Right lobe of liver (tissue), 6 donors: ENCODE measurements around the gene SPP2. TPM values are rescaled to one million over a fixed set of nuclear protein-coding genes. Genes with fewer than 3 reads are reported as not detected.

ENCODE experiments used
- ATAC-seq, 4 donors: fragments of 200-7000 bp; cut with Tn5 transposase; one replicate each; pipeline ENCODE4 v1.9.1; 2020; ENCODE audit warnings: mild to moderate bottlenecking in 4 of 4, moderate library complexity in 4 of 4
- DNase-seq, 3 donors: peaks; one replicate each; pipeline ENCODE4 v3.0.0-alpha.2; 2020
- H3K27ac ChIP-seq, 3 donors: fragments of 200-600 bp; one replicate each; pipeline ENCODE4 v1.8.0; 2022
- H3K27me3 ChIP-seq, 2 donors: fragments of 200-600 bp; one replicate each; pipeline ENCODE4 v1.8.0; 2022
- H3K36me3 ChIP-seq, 4 donors: fragments of 200-600 bp; sonication (generic) in 1 of 4; one replicate each; pipeline versions ENCODE4 v1.5.1 to v1.8.0; 2017 to 2022; ENCODE audit warnings: control low read depth in 1 of 4
- H3K4me1 ChIP-seq, 4 donors: fragments of 200-600 bp; sonication (generic) in 1 of 4; one replicate each; pipeline versions ENCODE4 v1.5.1 to v1.8.0; 2017 to 2022; ENCODE audit warnings: control low read depth in 1 of 4
- H3K4me3 ChIP-seq, 3 donors: fragments of 200-600 bp; one replicate each; pipeline ENCODE4 v1.8.0; 2022
- H3K9me3 ChIP-seq, 4 donors: fragments of 200-600 bp; sonication (generic) in 1 of 4; one replicate each; pipeline versions ENCODE4 v1.5.1 to v1.8.0; 2017 to 2022; ENCODE audit warnings: control low read depth in 1 of 4
- POLR2A ChIP-seq: fragments of 450-650 bp; IDR thresholded peaks from one replicate; pipeline ENCODE4 v1.6.1; 2017; ENCODE audit warnings: antibody characterized with exemption, mild to moderate bottlenecking
- WGBS: methylation state at CpG from one replicate; pipeline ENCODE4 v1.1.6; 2018; ENCODE audit warnings: low coverage, low lambda C conversion rate; ENCODE audit not compliant: insufficient coverage; ENCODE audit errors: missing lambda C conversion rate; 5-methylcytosine and 5-hydroxymethylcytosine counted together
- intact Hi-C, 2 donors: fragments of 100-400 bp; cut with DNase I; formaldehyde crosslinking; loops; one replicate each; pipeline versions ENCODE4 v1.11.2 to v1.14.1; 2022
- total RNA-seq, 6 experiments: library from RNA; depleted of rRNA in 2 of 6; stranded (reverse); fragments of >200 nt in 2 of 6; fragmentation: NEBNext Ultra II Directional in 3 of 6; extraction: Animal tissue kit (Norgen Biotek cat#: 25700) in 3 of 6; gene quantifications; one replicate each; pipeline versions ENCODE4 v1.1.0 to v1.2.4, GENCODE V29; 2016 to 2023
- TF ChIP-seq, protein P1 (sequence below), 4 donors: fragments of 200-600 bp in 3 of 4; fragments of 450-650 bp in 1 of 4; IDR thresholded peaks; one replicate each; pipeline versions ENCODE4 v1.5.1 to v1.8.0; 2016 to 2022; ENCODE audit warnings: antibody characterized with exemption in 4 of 4, mild to moderate bottlenecking in 2 of 4
- donor health status: DM: no; HTN: yes; CAD: no.
- donor health status: DM: no; HTN: no; CAD: no.
- donor health status: DM: no; HTN: no; CAD: no.
- donor health status: DM: no; HTN: yes; CAD: no.
- donor health status: DM: no; HTN: yes; CAD: no.

The SPP2 gene
- total RNA-seq, 6 experiments from 2014 or later, result 31.9 to 177 (median 70.2) TPM

DNA sequence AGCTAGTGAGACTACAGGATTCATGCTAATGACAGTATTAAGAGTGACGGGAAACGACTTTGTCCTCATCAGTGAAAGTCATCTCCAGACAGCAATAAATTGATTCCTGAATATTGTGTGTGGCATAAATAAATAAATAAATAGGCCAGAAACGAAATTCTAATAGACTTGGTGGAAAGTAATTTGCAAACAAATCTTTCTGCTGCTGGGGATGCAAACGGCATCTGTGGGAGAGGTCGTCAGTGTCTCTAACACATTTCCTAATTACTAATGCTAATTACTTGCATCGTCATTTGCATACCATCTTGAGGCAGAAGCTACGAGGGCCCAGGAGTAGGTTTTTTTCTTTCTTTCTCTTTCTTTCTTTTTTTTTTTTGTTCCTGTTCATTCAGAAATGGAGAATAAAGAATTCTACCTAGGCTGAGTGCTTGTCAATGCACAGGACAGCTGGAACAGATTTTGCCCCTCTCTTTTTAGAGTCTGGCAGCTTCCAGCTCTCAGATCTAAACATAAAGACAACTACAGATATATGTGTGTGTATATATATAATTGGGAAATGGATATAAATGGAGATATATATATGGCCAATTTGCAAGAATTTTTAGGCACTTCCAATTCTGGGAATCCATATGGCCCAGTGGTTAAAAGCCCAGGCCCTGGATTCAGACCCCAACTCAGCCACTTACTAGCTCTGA is 75.1 kb downstream of the SPP2 start:
- 84% methylated on average over 7 of the region's 7 CpGs for WGBS
- Histone ChIP-seq H3K4me1 (peaks cover 0 to 8% (median 2%) of the 10 kb centered on the region in 4 donors), H3K36me3 (no peaks in the 10 kb centered on the region), H3K27ac (no peak overlapping the region), H3K4me3 (no peak overlapping the region), H3K9me3 (no peaks in the 10 kb centered on the region), H3K27me3 (no peaks in the 10 kb centered on the region)
- no peak for ATAC-seq
- DNase-seq, result no peak
- intact Hi-C loops, result no loop called here
- TF ChIP-seq, protein P1, sequence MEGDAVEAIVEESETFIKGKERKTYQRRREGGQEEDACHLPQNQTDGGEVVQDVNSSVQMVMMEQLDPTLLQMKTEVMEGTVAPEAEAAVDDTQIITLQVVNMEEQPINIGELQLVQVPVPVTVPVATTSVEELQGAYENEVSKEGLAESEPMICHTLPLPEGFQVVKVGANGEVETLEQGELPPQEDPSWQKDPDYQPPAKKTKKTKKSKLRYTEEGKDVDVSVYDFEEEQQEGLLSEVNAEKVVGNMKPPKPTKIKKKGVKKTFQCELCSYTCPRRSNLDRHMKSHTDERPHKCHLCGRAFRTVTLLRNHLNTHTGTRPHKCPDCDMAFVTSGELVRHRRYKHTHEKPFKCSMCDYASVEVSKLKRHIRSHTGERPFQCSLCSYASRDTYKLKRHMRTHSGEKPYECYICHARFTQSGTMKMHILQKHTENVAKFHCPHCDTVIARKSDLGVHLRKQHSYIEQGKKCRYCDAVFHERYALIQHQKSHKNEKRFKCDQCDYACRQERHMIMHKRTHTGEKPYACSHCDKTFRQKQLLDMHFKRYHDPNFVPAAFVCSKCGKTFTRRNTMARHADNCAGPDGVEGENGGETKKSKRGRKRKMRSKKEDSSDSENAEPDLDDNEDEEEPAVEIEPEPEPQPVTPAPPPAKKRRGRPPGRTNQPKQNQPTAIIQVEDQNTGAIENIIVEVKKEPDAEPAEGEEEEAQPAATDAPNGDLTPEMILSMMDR (IDR thresholded peaks at IDR 0.05), result no peak
- TF ChIP-seq POLR2A, result no peak

DNA sequence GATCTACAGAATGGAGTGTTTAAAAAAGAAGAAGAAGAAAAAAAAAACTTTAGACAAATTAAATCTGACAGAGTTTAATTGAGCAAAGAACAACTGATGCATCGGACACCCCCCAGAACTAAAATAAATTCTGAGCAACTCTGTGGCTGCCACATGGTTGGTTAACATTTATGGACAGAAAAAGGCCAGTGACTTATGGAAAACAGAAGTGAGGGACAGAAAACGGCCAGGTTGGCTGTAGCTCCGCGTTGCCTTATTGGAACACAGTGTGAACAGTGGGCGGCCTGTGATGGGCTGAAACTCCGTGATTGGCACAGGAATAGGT is 75.6 kb downstream of the SPP2 start:
- WGBS, result 89% methylated on average over 3 of the region's 6 CpGs
- no peak for DNase-seq
- H3K36me3 ChIP-seq, result no peaks in the 10 kb centered on the region

More for the DNA sequence above, 75.6 kb downstream of the SPP2 start:
- Histone ChIP-seq H3K4me3 (no peak overlapping the region), H3K4me1 (peaks cover 0 to 8% (median 2%) of the 10 kb centered on the region in 4 donors), H3K27me3 (no peaks in the 10 kb centered on the region), H3K9me3 (no peaks in the 10 kb centered on the region), H3K27ac (no peak overlapping the region)
- no peak for ATAC-seq
- intact Hi-C loops, result no loop called here
- no peak for TF ChIP-seq POLR2A
- TF ChIP-seq, protein P1 (IDR thresholded peaks at IDR 0.05), result no peak

Other genes with a start within 250 kb of the SPP2 start
- gene HJURP, start 196.2 kb upstream of the SPP2 start, total RNA-seq, result 1 to 10 TPM in 3 of 6 experiments, under 1 TPM in 3; 0.27 to 2.5 (median 0.89) TPM
- 10 to 100 TPM; 23.9 to 99.5 (median 48.6) TPM for gene TRPM8, start 133.3 kb upstream of the SPP2 start, total RNA-seq